ENCODE results near the gene SGK1.

Gene SGK1

GRCh38 chr6:134254118-134254517 lies 63.8 kb downstream of the SGK1 start (continued):
- TF ChIP-seq PRDM2 (tag by site-specific recombination; IDR thresholded peaks at IDR 0.05; ENCODE audit: borderline replicate concordance): no peak
- TF ChIP-seq KLF7 (tag by site-specific recombination; IDR thresholded peaks at IDR 0.05; ENCODE audit: borderline replicate concordance): no peak
- no peak for TF ChIP-seq ZBTB1 (tag by site-specific recombination; IDR thresholded peaks at IDR 0.05)
- TF ChIP-seq REST (tag by site-specific recombination; IDR thresholded peaks at IDR 0.05): no peak
- no peak for TF ChIP-seq ZNF501 (tag by site-specific recombination; IDR thresholded peaks at IDR 0.05)
- no peak for TF ChIP-seq RBAK (tag by site-specific recombination; IDR thresholded peaks at IDR 0.05)
- TF ChIP-seq HIC1 (tag by site-specific recombination; IDR thresholded peaks at IDR 0.05): no peak
- no peak for TF ChIP-seq ZNF548 (tag by site-specific recombination; IDR thresholded peaks at IDR 0.05)
- no peak for TF ChIP-seq ZNF391 (tag by site-specific recombination; IDR thresholded peaks at IDR 0.05; ENCODE audit: borderline replicate concordance, low read depth)

- H3K9me3 ChIP-seq (ENCODE audit: control insufficient read depth, insufficient read depth, low read depth, low read length): no peaks in the 10 kb centered on the region
- peaks cover 10% of the 10 kb centered on the region for H3K4me1 ChIP-seq (ENCODE audit: control insufficient read depth, insufficient read depth, low read length)
- H3K4me3 ChIP-seq (ENCODE audit: low read depth, low read length): no peak overlapping the region
- no peak overlapping the region for H3K27ac ChIP-seq (ENCODE audit: extremely low read depth, low read depth, low read length)
- CTCF ChIA-PET: interaction anchor here (0.6 kb wide), 1 partner anchor 77 kb away, joined by 4 read pairs; no protein-coding TSS in a partner anchor
- POLR2A ChIA-PET: no interaction called here
- H3K36me3 ChIP-seq (ENCODE audit: control insufficient read depth in 2 of 2, insufficient read depth in 1 of 2, low read length in 2 of 2): no peaks in the 10 kb centered on the region
- TF ChIP-seq ZSCAN16 (tag by site-specific recombination; IDR thresholded peaks at IDR 0.05) (no peak), KLF1 (tag by site-specific recombination; IDR thresholded peaks at IDR 0.05) (no peak), ZNF354C (tag by site-specific recombination; IDR thresholded peaks at IDR 0.05; ENCODE audit: borderline replicate concordance, low read depth) (no peak), ZNF664 (tag by site-specific recombination; IDR thresholded peaks at IDR 0.05) (no peak), ZNF292 (tag by site-specific recombination; IDR thresholded peaks at IDR 0.05; ENCODE audit: borderline replicate concordance, low read depth) (no peak)
Measured at GRCh38 chr6:134253681-134254080, 64.2 kb downstream of the SGK1 start.

Measured in HEK293 (cell line).